GM12878 (cell line): Measurements from ENCODE around the gene PRSS50. TPM values are rescaled to one million over a fixed set of nuclear protein-coding genes. Genes with fewer than 3 reads are reported as not detected.

Experiments
- ATAC-seq: fragments of 200-7000 bp; cut with Tn5 transposase; 3 replicates; pipeline ENCODE4 v1.9.1; 2020; ENCODE audit warnings: mild to moderate bottlenecking, moderate library complexity
- BruUV-seq: library from RNA; stranded (reverse); fragments of 400-500 nt; replicated peaks from 2 replicates; lab custom pipeline; 2021; lab: Mats Ljungman, UMichigan
- CTCF ChIA-PET: fragments of 300-600 bp; sonication (Branson Sonifier 250); formaldehyde crosslinking; extraction: SDS; loops from one replicate; lab custom pipeline; 2021; ENCODE audit warnings: inconsistent platforms; lab: Yijun Ruan, JAX
- POLR2A ChIA-PET: fragments of 350-600 bp; formaldehyde crosslinking; extraction: SDS; loops from one replicate; lab custom pipeline; 2021; ENCODE audit warnings: inconsistent platforms; lab: Charles Lee
- RAD21 ChIA-PET: fragments of 300-600 bp; sonication (Branson Sonifier 250); formaldehyde crosslinking; loops from one replicate; lab custom pipeline; 2023; ENCODE audit warnings: antibody characterized with exemption; ENCODE audit not compliant: unreplicated experiment; lab: Charles Lee
- SMC1A ChIA-PET: fragments of 300-600 bp; sonication (Branson Sonifier 250); formaldehyde crosslinking; loops from one replicate; lab custom pipeline; 2023; ENCODE audit not compliant: unreplicated experiment, uncharacterized antibody; lab: Charles Lee
- DNase-seq: peaks from one replicate; pipeline ENCODE4 v3.0.0-alpha.2; 2011; ENCODE audit warnings: low read depth, low spot score
- FAIRE-seq: peaks from 3 replicates; lab custom pipeline; 2011; peaks lifted over from hg19 to GRCh38; lab: Jason Lieb, UNC
- H2AFZ ChIP-seq: 2 replicates; pipeline ENCODE4 v1.6.0; 2011; ENCODE audit warnings: low read depth, low read length, control low read depth; ENCODE audit not compliant: control insufficient read depth
- H3K27ac ChIP-seq: 2 replicates; pipeline ENCODE4 v1.5.1; 2011; ENCODE audit warnings: control low read depth; ENCODE audit not compliant: control insufficient read depth, insufficient read depth
- H3K27me3 ChIP-seq, 2 experiments: replicated peaks in 1 of 2; 2 replicates each; pipeline versions ENCODE4 v1.6.0 to v1.6.1; 2011; ENCODE audit warnings: low read length in 1 of 2; ENCODE audit not compliant: control insufficient read depth in 2 of 2, insufficient read depth in 2 of 2
- H3K36me3 ChIP-seq, 2 experiments: 2 replicates each; pipeline ENCODE4 v1.5.1; 2011; ENCODE audit warnings: low read length in 1 of 2; ENCODE audit not compliant: control insufficient read depth in 2 of 2, insufficient read depth in 2 of 2
- H3K4me1 ChIP-seq: 2 replicates; pipeline ENCODE4 v1.6.1; 2011; ENCODE audit warnings: mild to moderate bottlenecking, low read length, moderate library complexity, mixed read lengths; ENCODE audit not compliant: control insufficient read depth, insufficient read depth
- H3K4me2 ChIP-seq: 2 replicates; pipeline ENCODE4 v1.6.0; 2011; ENCODE audit warnings: control low read depth; ENCODE audit not compliant: control insufficient read depth, insufficient read depth
- H3K4me3 ChIP-seq: fragments of 200-600 bp; sonication (generic); 2 replicates; pipeline ENCODE4 v1.5.1; 2016
- H3K79me2 ChIP-seq: 2 replicates; pipeline ENCODE4 v1.6.0; 2011; ENCODE audit warnings: low read length; ENCODE audit not compliant: control insufficient read depth, insufficient read depth
- H3K9ac ChIP-seq: 2 replicates; pipeline ENCODE4 v1.8.0; 2011; ENCODE audit warnings: low read length, control low read depth, mixed read lengths; ENCODE audit not compliant: control insufficient read depth, insufficient read depth
- H3K9me3 ChIP-seq: replicated peaks from 3 replicates; pipeline ENCODE4 v1.5.1; 2011; ENCODE audit warnings: mild to moderate bottlenecking, low read length; ENCODE audit not compliant: control insufficient read depth, insufficient read depth
- H4K20me1 ChIP-seq: 2 replicates; pipeline ENCODE4 v1.6.0; 2011; ENCODE audit not compliant: control insufficient read depth, insufficient read depth
- IRF5 ChIP-seq: fragments of 450-650 bp; IDR thresholded peaks from 2 replicates; pipeline ENCODE4 v1.6.1; 2017; ENCODE audit warnings: borderline replicate concordance
- STAT1 ChIP-seq: fragments of 450-650 bp; conservative IDR thresholded peaks from 2 replicates; pipeline ENCODE4 v1.6.1; 2014; ENCODE audit warnings: antibody characterized with exemption, mild to moderate bottlenecking
- ZBTB4 ChIP-seq: fragments of 450-650 bp; formaldehyde crosslinking; IDR thresholded peaks from 2 replicates; pipeline ENCODE4 v1.4.0; 2022; ENCODE audit warnings: mild to moderate bottlenecking, moderate library complexity
- ZNF274 ChIP-seq: IDR thresholded peaks from one replicate; pipeline ENCODE4 v1.8.0; 2011; ENCODE audit not compliant: insufficient read length, insufficient read depth
- ZZZ3 ChIP-seq: IDR thresholded peaks from 2 replicates; pipeline ENCODE4 v1.6.1; 2011; ENCODE audit warnings: low read depth; ENCODE audit not compliant: control insufficient read depth, insufficient read length
- WGBS: methylation state at CpG from one replicate; pipeline ENCODE4 v1.1.6; 2016; ENCODE audit warnings: low lambda C conversion rate; ENCODE audit not compliant: insufficient replicate concordance, insufficient coverage; ENCODE audit errors: missing lambda C conversion rate; 5-methylcytosine and 5-hydroxymethylcytosine counted together
- in situ Hi-C: fragments of 300-500 bp; cut with MboI; formaldehyde crosslinking; loops from 9 replicates; pipeline ENCODE4 v1.14.3; 2018; ENCODE audit warnings: mixed read lengths
- intact Hi-C: fragments of 100-400 bp; cut with micrococcal nuclease; formaldehyde crosslinking; loops from one replicate; pipeline ENCODE4 v1.14.2; 2022; ENCODE audit not compliant: unreplicated experiment
- polyA plus RNA-seq, 11 experiments: library from polyadenylated mRNA; depleted of rRNA in 4 of 11; unstranded in 6 of 11; stranded (reverse) in 5 of 11; fragments of >200 nt; fragmentation: Nextera tagmentation in 4 of 11; fragmentation: Illumina TruSeq in 1 of 11; extraction: Ambion mirVana in 4 of 11; extraction: Trizol in 1 of 11; gene quantifications; 1 replicate in 1 of 11; 2 replicates in 10 of 11; pipeline versions ENCODE4 v1.2.1 to v1.2.3, GENCODE V29; 2011 to 2016; ENCODE audit warnings: inconsistent platforms in 2 of 11, missing spikeins in 2 of 11, low read depth in 1 of 11
- total RNA-seq, 4 experiments: library from RNA; depleted of rRNA in 3 of 4; stranded (reverse); fragments of >200 nt in 3 of 4; fragmentation: Illumina TruSeq in 1 of 4; extraction: Trizol in 1 of 4; gene quantifications; 2 replicates each; pipeline versions ENCODE4 v1.2.1 to v1.2.3, GENCODE V29; 2013 to 2021
- TF ChIP-seq, protein P1 (sequence below): IDR thresholded peaks from 2 replicates; pipeline ENCODE4 v1.6.1; 2012; ENCODE audit warnings: mild to moderate bottlenecking, low read depth, low read length

Gene PRSS50
- total and polyA plus RNA-seq, 10 of the 15 experiments (the other 5 are each of a cell fraction or from before 2014, with no cell fraction given), result 0.05 TPM; not detected in 9

DNA sequence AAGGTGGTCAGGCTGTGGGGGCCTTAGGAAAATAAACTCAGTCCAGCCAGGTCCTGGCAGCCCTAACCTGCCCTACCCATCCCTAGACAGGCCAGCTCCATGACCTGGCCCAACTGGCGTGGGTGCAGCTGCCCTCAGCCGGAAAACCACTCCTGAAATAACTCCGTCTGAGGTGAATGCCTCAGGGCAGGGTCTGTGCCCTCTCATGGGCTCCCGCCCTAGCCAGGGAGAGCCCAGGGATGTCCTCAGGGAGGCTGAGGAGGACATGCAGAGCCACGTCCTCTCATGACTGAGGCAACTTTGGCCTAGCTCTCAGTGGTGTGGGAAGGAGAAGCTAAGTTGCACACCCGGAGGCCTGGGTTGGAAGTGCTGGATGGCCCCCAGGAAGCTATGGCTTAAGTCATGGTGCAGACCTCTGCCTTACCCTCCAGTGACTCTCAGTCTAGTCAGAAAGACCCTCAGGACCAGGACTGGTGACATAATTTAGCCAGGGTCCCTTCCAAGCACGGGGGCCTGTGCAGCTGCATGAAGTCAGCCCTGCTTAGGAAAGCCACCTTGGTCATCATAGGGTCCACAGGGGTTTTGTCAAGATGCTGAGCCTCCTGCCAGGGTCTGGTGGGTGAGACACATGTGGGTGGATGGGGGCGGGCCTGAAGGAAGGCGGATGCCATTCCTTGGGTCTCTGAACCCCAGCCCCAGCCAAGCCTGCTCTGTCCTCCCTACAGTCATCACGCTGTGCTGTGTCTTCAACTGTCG, 9.1 kb downstream of the PRSS50 start:
- WGBS, result 40% methylated on average over 11 of the region's 11 CpGs
- ChIA-PET CTCF (interaction anchor here (1.2 to 2.0 kb wide), 6 partner anchors 9 to 205 kb away, joined by 3 to 5 read pairs (median 3); no protein-coding TSS in a partner anchor), POLR2A (no interaction called here)

More for the DNA sequence above, 9.1 kb downstream of the PRSS50 start:
- H3K27me3 ChIP-seq, result no peaks in the 10 kb centered on the region
- no peak for TF ChIP-seq ZNF274
- TF ChIP-seq, protein P1, sequence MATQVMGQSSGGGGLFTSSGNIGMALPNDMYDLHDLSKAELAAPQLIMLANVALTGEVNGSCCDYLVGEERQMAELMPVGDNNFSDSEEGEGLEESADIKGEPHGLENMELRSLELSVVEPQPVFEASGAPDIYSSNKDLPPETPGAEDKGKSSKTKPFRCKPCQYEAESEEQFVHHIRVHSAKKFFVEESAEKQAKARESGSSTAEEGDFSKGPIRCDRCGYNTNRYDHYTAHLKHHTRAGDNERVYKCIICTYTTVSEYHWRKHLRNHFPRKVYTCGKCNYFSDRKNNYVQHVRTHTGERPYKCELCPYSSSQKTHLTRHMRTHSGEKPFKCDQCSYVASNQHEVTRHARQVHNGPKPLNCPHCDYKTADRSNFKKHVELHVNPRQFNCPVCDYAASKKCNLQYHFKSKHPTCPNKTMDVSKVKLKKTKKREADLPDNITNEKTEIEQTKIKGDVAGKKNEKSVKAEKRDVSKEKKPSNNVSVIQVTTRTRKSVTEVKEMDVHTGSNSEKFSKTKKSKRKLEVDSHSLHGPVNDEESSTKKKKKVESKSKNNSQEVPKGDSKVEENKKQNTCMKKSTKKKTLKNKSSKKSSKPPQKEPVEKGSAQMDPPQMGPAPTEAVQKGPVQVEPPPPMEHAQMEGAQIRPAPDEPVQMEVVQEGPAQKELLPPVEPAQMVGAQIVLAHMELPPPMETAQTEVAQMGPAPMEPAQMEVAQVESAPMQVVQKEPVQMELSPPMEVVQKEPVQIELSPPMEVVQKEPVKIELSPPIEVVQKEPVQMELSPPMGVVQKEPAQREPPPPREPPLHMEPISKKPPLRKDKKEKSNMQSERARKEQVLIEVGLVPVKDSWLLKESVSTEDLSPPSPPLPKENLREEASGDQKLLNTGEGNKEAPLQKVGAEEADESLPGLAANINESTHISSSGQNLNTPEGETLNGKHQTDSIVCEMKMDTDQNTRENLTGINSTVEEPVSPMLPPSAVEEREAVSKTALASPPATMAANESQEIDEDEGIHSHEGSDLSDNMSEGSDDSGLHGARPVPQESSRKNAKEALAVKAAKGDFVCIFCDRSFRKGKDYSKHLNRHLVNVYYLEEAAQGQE, result no peak
- no peak for TF ChIP-seq STAT1
- no peak for TF ChIP-seq ZBTB4
- TF ChIP-seq IRF5, result no peak
- TF ChIP-seq ZZZ3, result no peak
- TF ChIP-seq, all 136 proteins: peak for 0
- DNase-seq (no peak), ATAC-seq (no peak), FAIRE-seq (no peak)
- no TSS peak for BruUV-seq
- Histone ChIP-seq H3K9ac (no peak overlapping the region), H3K4me3 (no peak overlapping the region), H3K9me3 (no peaks in the 10 kb centered on the region), H3K36me3 (no peaks in the 10 kb centered on the region), H3K27ac (no peak overlapping the region), H4K20me1 (no peaks in the 10 kb centered on the region), H3K4me2 (no peak overlapping the region), H3K79me2 (no peaks in the 10 kb centered on the region), H3K4me1 (peaks cover 5% of the 10 kb centered on the region), H2AFZ (no peak overlapping the region)
- ChIA-PET SMC1A (interaction anchor here (1.4 kb wide), 1 partner anchor 219 kb away, joined by 3 read pairs; no protein-coding TSS in a partner anchor), RAD21 (interaction anchor here (0.9 to 1.9 kb wide), 3 partner anchors 158 to 201 kb away, joined by 3 to 6 read pairs (median 3); no protein-coding TSS in a partner anchor)
- intact Hi-C loops, result loop anchor here (10.0 kb wide), 1 partner anchor 306 kb away; no protein-coding TSS in a partner anchor
- in situ Hi-C loops, result no loop called here
